Hepatocyte (in vitro differentiated cells): ENCODE data around the gene ROBO3. TPM values are rescaled to one million over a fixed set of nuclear protein-coding genes. Genes with fewer than 3 reads are reported as not detected.

Experiments used
- DNase-seq: peaks from one replicate; pipeline ENCODE4 v3.0.0-alpha.2; 2016; ENCODE audit warnings: low spot score
- H2AFZ ChIP-seq: fragments of 200-600 bp; sonication (generic); 2 replicates; pipeline ENCODE4 v1.6.0; 2016; ENCODE audit warnings: antibody characterized with exemption, mild to moderate bottlenecking
- H3K27ac ChIP-seq: fragments of 200-600 bp; sonication (generic); 2 replicates; pipeline ENCODE4 v1.5.1; 2016; ENCODE audit warnings: mild to moderate bottlenecking
- H3K27me3 ChIP-seq: fragments of 200-600 bp; sonication (generic); 2 replicates; pipeline ENCODE4 v1.6.1; 2016
- H3K36me3 ChIP-seq: fragments of 200-600 bp; sonication (generic); replicated peaks from 2 replicates; pipeline ENCODE4 v1.5.1; 2016; ENCODE audit warnings: low read depth; ENCODE audit not compliant: insufficient read depth
- H3K4me1 ChIP-seq: fragments of 200-600 bp; sonication (generic); 2 replicates; pipeline ENCODE4 v1.5.1; 2016; ENCODE audit warnings: mild to moderate bottlenecking, moderate library complexity; ENCODE audit not compliant: insufficient read depth
- H3K4me2 ChIP-seq: fragments of 200-600 bp; sonication (generic); 2 replicates; pipeline ENCODE4 v1.6.0; 2016
- H3K4me3 ChIP-seq: fragments of 200-600 bp; sonication (generic); 2 replicates; pipeline ENCODE4 v1.5.1; 2016; ENCODE audit warnings: mild to moderate bottlenecking
- H3K79me2 ChIP-seq: fragments of 200-600 bp; sonication (generic); 2 replicates; pipeline ENCODE4 v1.6.0; 2017; ENCODE audit warnings: mild to moderate bottlenecking
- H3K9me2 ChIP-seq: fragments of 200-600 bp; sonication (generic); replicated peaks from 2 replicates; pipeline ENCODE4 v1.6.0; 2017; ENCODE audit warnings: mild to moderate bottlenecking; ENCODE audit not compliant: insufficient read depth
- H3K9me3 ChIP-seq: fragments of 200-600 bp; sonication (generic); 2 replicates; pipeline ENCODE4 v1.5.1; 2016; ENCODE audit warnings: low read depth, mild to moderate bottlenecking
- H4K20me1 ChIP-seq: fragments of 200-600 bp; sonication (generic); 2 replicates; pipeline ENCODE4 v1.6.0; 2016; ENCODE audit warnings: mild to moderate bottlenecking; ENCODE audit not compliant: insufficient read depth, poor library complexity, severe bottlenecking
- EZH2 ChIP-seq: fragments of 200-600 bp; sonication (generic); IDR thresholded peaks from 2 replicates; pipeline ENCODE4 v1.6.1; 2016; ENCODE audit warnings: antibody characterized with exemption, mild to moderate bottlenecking, borderline replicate concordance
- EZH2phosphoT487 ChIP-seq: fragments of 200-600 bp; sonication (generic); IDR thresholded peaks from one replicate; pipeline ENCODE4 v1.6.1; 2018; ENCODE audit warnings: antibody characterized with exemption, mild to moderate bottlenecking, low read depth, moderate library complexity; ENCODE audit not compliant: unreplicated experiment, severe bottlenecking
- WGBS: methylation state at CpG from one replicate; pipeline ENCODE4 v1.1.6; 2016; ENCODE audit warnings: low lambda C conversion rate; ENCODE audit errors: missing lambda C conversion rate; 5-methylcytosine and 5-hydroxymethylcytosine counted together
- polyA plus RNA-seq: library from polyadenylated mRNA; unstranded; fragments of >200 nt; fragmentation: Nextera tagmentation; extraction: Ambion mirVana; gene quantifications from 2 replicates; pipeline ENCODE4 v1.2.1, GENCODE V29; 2016
- total RNA-seq: library from RNA; depleted of rRNA; stranded (reverse); fragments of >200 nt; gene quantifications from 2 replicates; pipeline ENCODE4 v1.2.3, GENCODE V29; 2014
- TF ChIP-seq, protein P1 (sequence below): fragments of 200-600 bp; sonication (generic); IDR thresholded peaks from 2 replicates; pipeline ENCODE4 v1.5.1; 2016; ENCODE audit warnings: antibody characterized with exemption, mild to moderate bottlenecking; ENCODE audit not compliant: poor library complexity

The ROBO3 gene
- total and polyA plus RNA-seq, 2 experiments from 2014 or later: 3.7 to 10.4 TPM

DNA sequence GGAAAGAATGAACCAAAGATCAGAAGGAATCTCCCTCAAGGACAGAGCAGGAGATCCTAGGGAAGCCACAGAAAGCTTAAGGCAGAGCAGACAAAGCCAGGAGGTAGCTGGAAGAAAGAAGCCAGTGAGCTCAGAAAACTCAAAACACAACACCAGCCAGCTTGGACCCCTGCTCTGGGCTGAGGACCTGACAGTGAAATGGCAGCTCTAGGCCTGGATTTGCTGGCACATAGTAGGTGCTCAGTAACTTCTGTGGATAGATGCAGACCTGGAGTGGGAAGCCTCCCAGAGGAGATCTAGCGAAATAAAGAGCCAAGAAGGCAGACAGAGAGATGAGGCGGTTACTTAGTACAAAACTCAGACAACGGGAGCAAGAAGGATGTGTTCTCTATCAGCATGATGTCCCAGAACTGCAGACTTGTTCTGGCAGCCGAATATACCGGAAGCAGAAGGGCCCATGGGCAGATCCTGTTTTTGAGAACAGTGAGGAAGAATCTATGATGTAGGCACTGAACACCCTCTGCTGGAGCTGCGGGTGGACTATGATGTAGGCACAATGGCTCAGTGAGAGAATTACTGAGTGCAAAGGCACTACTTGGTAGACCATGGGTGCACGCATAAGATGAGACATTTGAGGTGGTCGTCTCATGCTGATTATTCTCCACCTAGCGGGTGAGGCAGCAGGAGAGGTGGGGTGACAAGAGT is 27.7 kb downstream of the ROBO3 start:
- no peak for DNase-seq

DNA sequence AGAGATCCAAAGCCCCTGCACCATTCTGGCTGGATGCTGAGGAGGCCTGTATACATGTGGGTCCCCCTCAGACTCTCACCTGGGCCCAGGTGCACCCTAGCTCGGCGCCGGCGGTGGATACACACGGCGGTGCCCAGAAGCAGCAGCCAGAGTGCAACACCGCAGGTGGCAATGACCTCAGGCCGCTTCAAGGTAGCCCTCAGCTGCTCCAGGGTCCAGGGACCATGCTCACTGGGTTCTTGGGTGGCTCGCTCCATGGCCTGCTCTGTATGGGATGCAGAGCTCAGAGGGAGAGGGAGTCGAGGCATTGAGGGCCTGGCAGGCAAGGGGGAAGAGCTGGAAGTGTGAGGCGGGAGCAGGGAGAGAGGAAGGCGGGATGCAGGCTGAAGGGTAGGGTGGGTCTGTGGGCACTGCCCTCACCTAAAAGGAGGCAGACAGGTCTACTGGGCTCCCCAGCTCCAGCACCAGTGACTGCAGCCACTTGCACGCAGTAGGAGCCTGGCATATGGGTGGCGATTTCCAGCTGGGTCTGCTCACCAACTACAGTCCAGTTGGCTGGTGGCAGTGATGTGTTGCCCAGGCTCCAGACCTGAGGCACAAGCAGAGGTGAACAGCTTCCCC is 28.7 kb downstream of the ROBO3 start:
- H3K27ac ChIP-seq: no peak overlapping the region
- 93% methylated on average over 12 of the region's 14 CpGs for WGBS
- H4K20me1 ChIP-seq: no peaks in the 10 kb centered on the region
- no peak overlapping the region for H3K4me2 ChIP-seq
- no peaks in the 10 kb centered on the region for H3K4me1 ChIP-seq
- no peaks in the 10 kb centered on the region for H3K27me3 ChIP-seq
- H3K79me2 ChIP-seq: no peaks in the 10 kb centered on the region
- no peaks in the 10 kb centered on the region for H3K9me3 ChIP-seq
- DNase-seq: no peak
- H3K9me2 ChIP-seq: no peaks in the 10 kb centered on the region
- no peaks in the 10 kb centered on the region for H3K36me3 ChIP-seq
- TF ChIP-seq, protein P1, sequence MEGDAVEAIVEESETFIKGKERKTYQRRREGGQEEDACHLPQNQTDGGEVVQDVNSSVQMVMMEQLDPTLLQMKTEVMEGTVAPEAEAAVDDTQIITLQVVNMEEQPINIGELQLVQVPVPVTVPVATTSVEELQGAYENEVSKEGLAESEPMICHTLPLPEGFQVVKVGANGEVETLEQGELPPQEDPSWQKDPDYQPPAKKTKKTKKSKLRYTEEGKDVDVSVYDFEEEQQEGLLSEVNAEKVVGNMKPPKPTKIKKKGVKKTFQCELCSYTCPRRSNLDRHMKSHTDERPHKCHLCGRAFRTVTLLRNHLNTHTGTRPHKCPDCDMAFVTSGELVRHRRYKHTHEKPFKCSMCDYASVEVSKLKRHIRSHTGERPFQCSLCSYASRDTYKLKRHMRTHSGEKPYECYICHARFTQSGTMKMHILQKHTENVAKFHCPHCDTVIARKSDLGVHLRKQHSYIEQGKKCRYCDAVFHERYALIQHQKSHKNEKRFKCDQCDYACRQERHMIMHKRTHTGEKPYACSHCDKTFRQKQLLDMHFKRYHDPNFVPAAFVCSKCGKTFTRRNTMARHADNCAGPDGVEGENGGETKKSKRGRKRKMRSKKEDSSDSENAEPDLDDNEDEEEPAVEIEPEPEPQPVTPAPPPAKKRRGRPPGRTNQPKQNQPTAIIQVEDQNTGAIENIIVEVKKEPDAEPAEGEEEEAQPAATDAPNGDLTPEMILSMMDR: no peak
- TF ChIP-seq EZH2 (no peak), EZH2phosphoT487 (no peak)
- H3K4me3 ChIP-seq: no peak overlapping the region
- H2AFZ ChIP-seq: no peak overlapping the region

More for the DNA sequence above, 27.7 kb downstream of the ROBO3 start:
- no peaks in the 10 kb centered on the region for H3K4me1 ChIP-seq
- H4K20me1 ChIP-seq: no peaks in the 10 kb centered on the region
- 95% methylated on average over 9 of the region's 9 CpGs for WGBS
- H3K36me3 ChIP-seq: no peaks in the 10 kb centered on the region
- H3K27me3 ChIP-seq: no peaks in the 10 kb centered on the region
- H3K4me3 ChIP-seq: no peak overlapping the region
- H3K9me3 ChIP-seq: no peaks in the 10 kb centered on the region
- H3K79me2 ChIP-seq: no peaks in the 10 kb centered on the region
- TF ChIP-seq EZH2phosphoT487 (no peak), EZH2 (no peak)
- TF ChIP-seq, protein P1: no peak
- H2AFZ ChIP-seq: no peak overlapping the region
- no peak overlapping the region for H3K27ac ChIP-seq
- no peaks in the 10 kb centered on the region for H3K9me2 ChIP-seq
- H3K4me2 ChIP-seq: no peak overlapping the region

DNA sequence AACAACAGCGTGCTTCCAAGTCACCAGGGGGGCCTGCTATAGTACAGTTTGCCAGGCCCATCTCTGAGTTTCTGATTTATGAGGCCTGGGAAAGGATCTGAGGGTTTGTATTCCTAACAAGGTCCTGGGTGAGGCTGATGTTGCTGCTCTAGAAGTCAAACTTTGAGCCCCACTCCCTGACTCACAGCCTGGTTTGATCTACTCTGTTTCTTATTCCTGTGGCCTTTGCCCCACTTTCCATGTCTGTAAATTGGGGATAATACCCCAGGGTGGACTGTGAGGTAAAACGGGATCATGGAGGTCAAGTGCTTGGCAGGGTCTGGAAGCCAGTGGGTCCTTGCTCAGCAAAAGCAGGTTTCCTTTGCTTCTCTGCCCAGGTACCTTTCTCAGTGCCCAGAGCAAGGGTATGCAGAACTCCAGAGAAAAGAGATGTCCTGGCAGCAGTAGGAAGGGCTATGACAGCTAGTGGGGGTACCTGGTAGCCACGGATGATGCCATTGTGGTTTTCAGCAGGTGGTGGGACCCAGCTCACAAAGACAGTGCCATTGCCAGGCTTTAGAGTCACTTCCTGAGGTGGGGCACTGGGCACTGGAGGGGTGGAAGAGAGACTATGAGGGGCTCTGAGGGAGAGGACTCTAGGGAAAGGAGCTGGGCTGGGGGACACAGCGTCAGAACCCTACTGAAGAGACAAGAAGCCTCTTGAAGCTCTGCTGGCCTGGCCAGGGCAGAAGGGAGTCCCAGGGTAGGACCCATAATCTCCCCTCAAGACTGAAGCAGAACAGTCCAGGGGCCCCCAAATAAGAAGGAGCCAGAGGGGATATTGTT is 29.6 kb downstream of the ROBO3 start:
- Histone ChIP-seq H4K20me1 (no peaks in the 10 kb centered on the region), H3K27ac (no peak overlapping the region), H3K79me2 (no peaks in the 10 kb centered on the region), H3K4me3 (no peak overlapping the region), H2AFZ (no peak overlapping the region), H3K4me2 (no peak overlapping the region), H3K9me3 (no peaks in the 10 kb centered on the region), H3K9me2 (no peaks in the 10 kb centered on the region), H3K36me3 (no peaks in the 10 kb centered on the region), H3K27me3 (peaks cover 4% of the 10 kb centered on the region), H3K4me1 (no peaks in the 10 kb centered on the region)
- WGBS: 67% methylated on average over 4 of the region's 4 CpGs
- DNase-seq: no peak
- TF ChIP-seq EZH2phosphoT487 (no peak), EZH2 (no peak)
- TF ChIP-seq, protein P1: no peak
